ENCODE measurements around the gene LY6G6C.

DNA sequence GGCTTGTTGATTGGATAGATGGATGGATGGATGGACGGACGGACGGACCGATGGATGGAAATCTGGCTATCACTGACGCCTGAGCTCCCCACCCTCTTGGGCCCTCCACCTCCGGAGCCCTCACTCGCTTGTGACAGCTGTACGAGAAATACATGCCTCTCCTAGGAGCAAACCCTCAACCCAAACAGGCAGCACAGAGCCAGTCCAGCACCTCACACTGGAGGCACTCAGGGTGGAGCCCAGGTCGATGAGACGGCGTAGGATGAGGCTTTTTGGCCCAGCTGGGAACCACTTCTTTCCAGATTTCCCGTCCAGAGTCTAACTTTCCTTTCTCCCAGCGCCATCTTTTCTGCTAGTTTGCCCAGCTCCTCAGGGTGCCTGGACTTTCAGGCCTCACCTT, 38.0 kb downstream of the LY6G6C start:
- TF ChIP-seq, protein P1, sequence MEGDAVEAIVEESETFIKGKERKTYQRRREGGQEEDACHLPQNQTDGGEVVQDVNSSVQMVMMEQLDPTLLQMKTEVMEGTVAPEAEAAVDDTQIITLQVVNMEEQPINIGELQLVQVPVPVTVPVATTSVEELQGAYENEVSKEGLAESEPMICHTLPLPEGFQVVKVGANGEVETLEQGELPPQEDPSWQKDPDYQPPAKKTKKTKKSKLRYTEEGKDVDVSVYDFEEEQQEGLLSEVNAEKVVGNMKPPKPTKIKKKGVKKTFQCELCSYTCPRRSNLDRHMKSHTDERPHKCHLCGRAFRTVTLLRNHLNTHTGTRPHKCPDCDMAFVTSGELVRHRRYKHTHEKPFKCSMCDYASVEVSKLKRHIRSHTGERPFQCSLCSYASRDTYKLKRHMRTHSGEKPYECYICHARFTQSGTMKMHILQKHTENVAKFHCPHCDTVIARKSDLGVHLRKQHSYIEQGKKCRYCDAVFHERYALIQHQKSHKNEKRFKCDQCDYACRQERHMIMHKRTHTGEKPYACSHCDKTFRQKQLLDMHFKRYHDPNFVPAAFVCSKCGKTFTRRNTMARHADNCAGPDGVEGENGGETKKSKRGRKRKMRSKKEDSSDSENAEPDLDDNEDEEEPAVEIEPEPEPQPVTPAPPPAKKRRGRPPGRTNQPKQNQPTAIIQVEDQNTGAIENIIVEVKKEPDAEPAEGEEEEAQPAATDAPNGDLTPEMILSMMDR (conservative IDR thresholded peaks at IDR 0.05), result no peak
- no peak for TF ChIP-seq ZFX (IDR thresholded peaks at IDR 0.05)

Data from C4-2B (cell line).